IPS-18c (cell line): ENCODE measurements around the gene TMCC1.
"Not testable (repeated sequence)": the region's sequence is repeated elsewhere in the genome, so short reads cannot be mapped to it uniquely, and the experiment has no call there.

Experiments used
- H3K4me3 ChIP-seq: 2 replicates; pipeline ENCODE4 v1.7.0; 2013; ENCODE audit warnings: low read depth, mild to moderate bottlenecking, low read length, moderate library complexity; ENCODE audit not compliant: insufficient read depth
- H3K9me3 ChIP-seq: one replicate; pipeline ENCODE4 v1.6.1; 2013; ENCODE audit warnings: mild to moderate bottlenecking, low read length, moderate library complexity; ENCODE audit not compliant: control insufficient read depth, insufficient read depth

Gene TMCC1

GRCh38 chr3:129619726-129620162, 273.8 kb downstream of the TMCC1 start:
- Histone ChIP-seq H3K9me3 (no peaks in the 10 kb centered on the region), H3K4me3 (no peak overlapping the region)

GRCh38 chr3:129618901-129619671, 274.4 kb downstream of the TMCC1 start:
- no peak overlapping the region for H3K4me3 ChIP-seq
- no peaks in the 10 kb centered on the region for H3K9me3 ChIP-seq

DNA sequence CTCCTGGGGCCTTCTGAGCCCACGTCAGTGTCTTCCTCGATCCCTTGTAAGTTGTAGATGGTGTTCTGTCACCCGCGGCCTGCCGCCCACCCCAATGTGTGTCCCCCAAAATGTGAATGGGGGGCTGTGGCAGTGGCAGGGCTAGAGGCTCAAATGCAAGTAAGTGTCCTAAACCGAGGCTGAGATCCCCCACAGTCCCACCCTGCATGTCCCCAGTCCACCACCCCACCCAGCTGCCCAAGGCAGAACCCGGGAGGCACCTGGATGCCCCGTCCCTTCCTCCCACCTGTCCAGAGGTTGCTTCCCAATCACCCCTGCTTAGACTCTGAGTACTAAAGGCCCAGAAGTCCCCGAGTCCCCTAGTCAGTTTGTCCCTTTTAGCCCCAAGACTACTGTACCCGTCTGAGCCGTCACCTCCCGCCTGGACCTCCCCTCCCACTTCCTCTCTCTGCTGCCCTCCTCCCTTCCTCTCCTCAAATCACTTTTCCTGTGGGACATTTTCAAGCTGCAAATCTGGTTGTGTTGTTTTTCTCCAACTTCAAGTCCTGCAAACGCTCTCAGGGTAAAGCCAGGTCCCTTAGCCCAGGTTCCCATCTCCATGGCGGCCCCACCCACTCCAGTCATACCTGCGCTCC, 275.2 kb downstream of the TMCC1 start:
- no peaks in the 10 kb centered on the region for H3K9me3 ChIP-seq
- no peak overlapping the region for H3K4me3 ChIP-seq

GRCh38 chr3:129617381-129618185, 275.9 kb downstream of the TMCC1 start:
- H3K9me3 ChIP-seq = no peaks in the 10 kb centered on the region
- no peak overlapping the region for H3K4me3 ChIP-seq

DNA sequence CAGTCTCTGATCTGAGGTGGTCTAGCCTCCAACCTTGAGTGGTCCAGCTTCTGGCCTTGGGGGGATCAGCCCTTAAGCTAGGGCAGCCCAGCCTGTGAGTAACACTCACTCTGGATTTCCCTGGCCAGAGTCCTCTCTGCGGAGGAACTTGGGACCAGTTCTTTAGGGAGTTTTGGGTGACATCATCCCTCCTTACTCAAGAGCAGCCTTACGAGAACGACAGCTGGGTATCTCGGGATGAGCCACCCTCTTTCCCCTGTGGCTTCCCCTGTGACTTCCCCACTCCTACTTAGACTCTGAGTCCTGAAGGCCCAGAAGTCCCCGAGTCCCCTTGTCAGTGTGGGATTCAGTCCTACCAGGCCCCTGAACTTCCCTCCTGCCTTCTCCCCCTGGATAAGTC, 276.8 kb downstream of the TMCC1 start:
- no peaks in the 10 kb centered on the region for H3K9me3 ChIP-seq
- H3K4me3 ChIP-seq = no peak overlapping the region

DNA sequence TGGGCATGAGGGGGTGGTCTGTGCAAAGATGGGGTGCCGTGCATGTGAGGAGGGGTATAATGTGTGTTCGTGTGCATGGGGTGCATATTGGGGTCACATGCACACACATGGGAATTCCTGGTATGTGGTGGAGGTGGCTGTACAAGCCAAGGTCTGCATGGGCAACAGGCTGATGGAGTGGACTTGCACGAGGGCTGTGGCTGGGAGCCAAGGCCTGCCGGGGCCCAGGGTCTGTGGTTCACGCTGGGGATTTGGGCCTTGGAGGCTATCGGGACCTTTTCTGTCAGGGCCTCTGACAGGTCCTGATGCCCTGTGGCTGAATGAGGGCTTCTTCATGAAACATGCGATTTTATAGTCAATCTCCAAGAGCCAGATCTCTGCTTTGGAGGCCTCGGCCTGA, 277.2 kb downstream of the TMCC1 start:
- no peaks in the 10 kb centered on the region for H3K9me3 ChIP-seq

GRCh38 chr3:129615751-129616281, 277.7 kb downstream of the TMCC1 start:
- no peaks in the 10 kb centered on the region for H3K9me3 ChIP-seq
- no peak overlapping the region for H3K4me3 ChIP-seq

More for the DNA sequence above, 277.2 kb downstream of the TMCC1 start:
- no peak overlapping the region for H3K4me3 ChIP-seq

DNA sequence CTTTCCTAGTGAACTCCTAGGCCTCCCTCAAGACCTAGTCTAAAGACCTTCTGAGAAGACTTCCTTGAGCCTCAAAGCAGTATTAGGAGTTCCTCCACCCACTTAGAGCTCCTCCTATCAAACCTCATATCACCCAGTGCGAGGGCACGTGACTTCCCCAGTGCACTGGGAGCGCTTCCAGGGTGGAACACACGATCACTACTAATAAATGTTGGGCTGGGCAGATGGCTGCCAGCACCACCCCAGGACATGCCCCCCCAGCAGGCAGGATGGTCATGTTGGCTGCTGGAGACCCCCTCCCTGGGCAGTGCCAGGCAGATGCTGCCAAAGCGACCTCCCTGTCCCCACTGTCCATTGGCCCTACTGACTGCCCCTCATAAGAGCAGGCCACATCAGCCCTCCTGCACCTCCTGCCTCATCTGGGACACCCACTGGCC, 278.6 kb downstream of the TMCC1 start:
- Histone ChIP-seq H3K4me3 (no peak overlapping the region), H3K9me3 (no peaks in the 10 kb centered on the region)

DNA sequence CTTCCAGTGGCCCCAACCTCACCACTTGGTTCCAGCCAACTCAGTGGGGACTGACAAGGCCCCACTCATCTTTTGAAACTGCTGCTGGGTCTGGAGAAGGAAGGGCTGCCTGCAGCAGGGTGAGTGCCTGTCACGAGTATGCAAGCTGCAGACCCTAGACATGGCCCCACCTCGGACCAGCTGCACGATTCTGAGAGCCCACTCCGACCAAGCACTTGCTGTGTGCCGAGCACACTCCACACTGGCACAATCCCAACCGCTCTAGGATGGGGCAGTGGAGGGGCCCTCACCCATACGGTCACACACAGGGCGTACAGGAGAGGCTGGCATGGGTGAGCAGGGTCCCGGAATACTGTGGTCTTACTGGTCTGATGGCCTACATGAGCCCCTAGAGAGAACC, 279.1 kb downstream of the TMCC1 start:
- Histone ChIP-seq H3K9me3 (no peaks in the 10 kb centered on the region), H3K4me3 (no peak overlapping the region)

DNA sequence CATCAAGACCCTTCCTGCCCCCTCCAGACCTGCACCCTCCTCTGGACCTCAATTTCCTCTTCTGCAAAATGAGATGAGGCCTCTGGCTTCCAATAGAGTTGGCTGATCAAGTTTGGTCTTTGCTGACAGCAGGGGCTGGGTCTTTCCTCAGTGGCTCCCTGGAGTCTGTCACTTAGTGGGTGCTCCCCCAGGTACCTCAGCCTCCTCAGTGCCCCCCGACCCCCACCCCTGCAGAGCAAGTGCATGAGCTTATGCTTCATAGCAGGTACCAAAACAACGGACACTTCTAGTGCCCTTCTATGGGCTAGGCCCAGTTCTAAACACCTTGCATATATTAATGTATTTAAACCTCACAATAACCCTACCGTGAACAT, 280.2 kb downstream of the TMCC1 start:
- Histone ChIP-seq H3K9me3 (no peaks in the 10 kb centered on the region), H3K4me3 (no peak overlapping the region)

- Histone ChIP-seq H3K4me3 (no peak overlapping the region), H3K9me3 (no peaks in the 10 kb centered on the region)
Measured at GRCh38 chr3:129612534-129613366, 280.8 kb downstream of the TMCC1 start.

- H3K4me3 ChIP-seq = no peak overlapping the region
- H3K9me3 ChIP-seq = no peaks in the 10 kb centered on the region
Measured at GRCh38 chr3:129611812-129612533, 281.5 kb downstream of the TMCC1 start.

DNA sequence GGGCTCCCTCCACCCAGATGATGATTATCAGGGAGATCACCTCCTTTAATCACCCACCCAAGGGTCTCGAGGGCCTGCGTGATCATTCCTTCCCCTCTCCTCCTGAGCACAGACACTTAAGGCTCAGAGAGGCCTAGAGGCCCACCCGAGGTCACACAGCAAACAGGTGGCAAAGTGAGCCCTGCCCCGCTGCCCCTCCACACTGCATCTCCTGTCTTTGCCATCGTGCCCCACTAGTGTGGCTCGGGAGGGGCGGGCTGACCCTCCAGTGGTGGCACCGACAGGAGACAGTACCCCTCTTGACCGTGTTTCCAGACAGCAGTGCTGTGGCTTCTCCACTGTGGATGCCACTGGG, 282.1 kb downstream of the TMCC1 start:
- Histone ChIP-seq H3K9me3 (no peaks in the 10 kb centered on the region), H3K4me3 (no peak overlapping the region)

DNA sequence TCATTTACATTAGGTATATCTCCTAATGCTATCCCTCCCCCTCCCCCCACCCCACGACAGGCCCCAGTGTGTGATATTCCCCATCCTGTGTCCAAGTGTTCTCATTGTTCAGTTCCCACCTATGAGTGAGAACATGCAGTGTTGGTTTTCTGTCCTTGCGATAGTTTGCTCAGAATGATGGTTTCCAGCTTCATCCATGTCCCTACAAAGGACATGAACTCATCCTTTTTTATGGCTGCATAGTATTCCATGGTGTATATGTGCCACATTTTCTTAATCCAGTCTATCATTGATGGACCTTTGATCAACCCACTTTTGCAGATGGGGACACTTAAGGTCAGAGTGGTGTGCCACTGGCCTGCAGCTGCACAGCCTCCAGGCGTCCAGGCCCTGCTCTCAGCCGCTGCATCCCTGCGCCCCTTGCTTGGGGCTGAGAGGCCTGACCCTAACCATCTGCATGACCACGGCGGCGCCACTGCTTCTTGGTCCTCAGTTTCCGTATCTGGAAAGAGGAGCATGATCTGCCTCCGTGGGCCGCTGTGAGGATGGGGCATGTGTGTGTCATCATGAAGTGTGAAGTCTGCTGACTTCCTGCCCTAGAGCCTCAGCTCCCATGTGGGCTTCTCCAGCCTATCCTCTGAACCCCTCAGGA, 282.6 kb downstream of the TMCC1 start:
- H3K9me3 ChIP-seq, H3K4me3 ChIP-seq: not testable (repeated sequence)

DNA sequence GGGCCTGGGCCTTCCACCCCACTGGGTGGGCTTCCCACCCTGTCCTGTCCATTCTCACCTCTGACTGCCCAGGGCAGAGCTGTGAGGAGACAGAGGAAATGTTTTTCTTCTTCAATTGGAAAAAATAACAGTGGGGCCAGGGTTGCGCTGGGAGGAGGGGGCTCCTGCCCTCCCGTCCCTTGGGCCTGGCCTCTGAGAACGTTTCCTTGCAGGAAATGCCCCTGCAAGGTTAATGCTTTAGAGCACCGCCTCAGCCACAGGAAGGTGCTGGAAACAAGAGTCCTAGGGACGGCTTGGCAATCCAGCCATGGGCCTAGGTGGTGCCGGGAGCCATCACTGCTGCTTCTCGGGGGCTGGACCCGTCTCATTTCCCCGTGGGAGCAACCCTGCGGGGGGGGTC, 283.2 kb downstream of the TMCC1 start:
- H3K4me3 ChIP-seq = no peak overlapping the region

GRCh38 chr3:129609591-129610182, 283.8 kb downstream of the TMCC1 start:
- no peaks in the 10 kb centered on the region for H3K9me3 ChIP-seq
- H3K4me3 ChIP-seq = no peak overlapping the region

More for the DNA sequence above, 283.2 kb downstream of the TMCC1 start:
- H3K9me3 ChIP-seq = no peaks in the 10 kb centered on the region
